SK-N-SH (cell line): Measurements from ENCODE around the gene CDC42SE2. TPM values are rescaled to one million over a fixed set of nuclear protein-coding genes. Genes with fewer than 3 reads are reported as not detected.
"Not testable (repeated sequence)": the region's sequence is repeated elsewhere in the genome, so short reads cannot be mapped to it uniquely, and the experiment has no call there.

Source experiments
- CTCF ChIA-PET: fragments of 300-600, 350-600 bp; formaldehyde crosslinking; extraction: SDS; loops from one replicate; lab custom pipeline; 2021; lab: Yijun Ruan, JAX
- POLR2A ChIA-PET: fragments of 350-600 bp; sonication (Branson Sonifier 250); formaldehyde crosslinking; extraction: SDS; loops from one replicate; lab custom pipeline; 2020; ENCODE audit warnings: antibody characterized with exemption, inconsistent platforms; lab: Yijun Ruan, JAX
- DNase-seq: peaks from one replicate; pipeline ENCODE4 v3.0.0; 2012
- H2AFZ ChIP-seq: fragments of 200-600 bp; sonication (generic); 2 replicates; pipeline ENCODE4 v1.8.1; 2016; ENCODE audit warnings: antibody characterized with exemption, mild to moderate bottlenecking, low read depth
- H3F3A ChIP-seq: fragments of 200-600 bp; sonication (generic); replicated peaks from 2 replicates; pipeline ENCODE3; 2016; ENCODE audit warnings: antibody characterized with exemption, mild to moderate bottlenecking; ENCODE audit not compliant: insufficient read depth
- H3K27ac ChIP-seq, 2 experiments: fragments of 200-500 bp in 1 of 2; fragments of 200-600 bp in 1 of 2; sonication (Bioruptor generic) in 1 of 2; sonication (generic), shearing (Covaris generic) in 1 of 2; 2 replicates each; pipeline versions ENCODE4 v1.5.1 to v1.6.1; 2014 to 2016; ENCODE audit warnings: low read depth in 2 of 2, inconsistent platforms in 1 of 2, low read length in 1 of 2, mild to moderate bottlenecking in 1 of 2, mixed read lengths in 1 of 2
- H3K27me3 ChIP-seq: fragments of 200-600 bp; sonication (generic), shearing (Covaris generic); 2 replicates; pipeline ENCODE4 v1.6.1; 2016; ENCODE audit warnings: mixed run types; ENCODE audit not compliant: insufficient read depth
- H3K36me3 ChIP-seq, 2 experiments: fragments of 200-500 bp in 1 of 2; fragments of 200-600 bp in 1 of 2; sonication (Bioruptor generic) in 1 of 2; sonication (generic) in 1 of 2; replicated peaks in 1 of 2; 2 replicates each; pipeline versions ENCODE3 to v1.5.1; 2014 to 2016; ENCODE audit warnings: low read length in 1 of 2, mild to moderate bottlenecking in 1 of 2; ENCODE audit not compliant: insufficient read depth in 2 of 2, control insufficient read depth in 1 of 2
- H3K4me1 ChIP-seq, 2 experiments: fragments of 200-500 bp in 1 of 2; fragments of 200-600 bp in 1 of 2; sonication (Bioruptor generic) in 1 of 2; sonication (generic), shearing (Covaris generic) in 1 of 2; 2 replicates each; pipeline versions ENCODE4 v1.5.1 to v1.6.1; 2014 to 2016; ENCODE audit warnings: low read depth in 1 of 2, low read length in 1 of 2, mixed run types in 1 of 2; ENCODE audit not compliant: insufficient read depth in 2 of 2, control insufficient read depth in 1 of 2
- H3K4me2 ChIP-seq: fragments of 200-600 bp; sonication (generic), shearing (Covaris generic); 2 replicates; pipeline ENCODE4 v1.6.1; 2017; ENCODE audit warnings: mixed run types
- H3K4me3 ChIP-seq, 2 experiments: fragments of 200-500 bp in 1 of 2; fragments of 200-600 bp in 1 of 2; sonication (Bioruptor generic) in 1 of 2; sonication (generic), shearing (Covaris generic) in 1 of 2; 2 replicates each; pipeline versions ENCODE4 v1.5.1 to v1.8.1; 2014 to 2016; ENCODE audit warnings: low read depth in 2 of 2, inconsistent platforms in 1 of 2, low read length in 1 of 2, mild to moderate bottlenecking in 1 of 2, mixed read lengths in 1 of 2, moderate library complexity in 1 of 2
- H3K79me2 ChIP-seq: fragments of 200-600 bp; sonication (generic); 2 replicates; pipeline ENCODE4 v1.8.1; 2017; ENCODE audit warnings: mild to moderate bottlenecking; ENCODE audit not compliant: insufficient read depth
- H3K9ac ChIP-seq: fragments of 200-600 bp; sonication (generic); 2 replicates; pipeline ENCODE4 v1.6.1; 2017; ENCODE audit warnings: mixed run types
- H3K9me2 ChIP-seq: fragments of 200-600 bp; sonication (generic); 2 replicates; pipeline ENCODE4 v1.6.1; 2017; ENCODE audit warnings: mixed run types
- H3K9me3 ChIP-seq: fragments of 200-600 bp; sonication (generic); 2 replicates; pipeline ENCODE4 v1.6.1; 2017; ENCODE audit warnings: mixed run types, mild to moderate bottlenecking, moderate library complexity
- H4K20me1 ChIP-seq: fragments of 200-600 bp; sonication (generic); 2 replicates; pipeline ENCODE4 v1.6.1; 2017; ENCODE audit warnings: mild to moderate bottlenecking, mixed run types; ENCODE audit not compliant: insufficient read depth
- CHD2 ChIP-seq: fragments of 150-350 bp; IDR thresholded peaks from 2 replicates; pipeline ENCODE4 v1.6.1; 2018; ENCODE audit warnings: low read length; ENCODE audit not compliant: partially characterized antibody
- FOSL2 ChIP-seq: IDR thresholded peaks from 2 replicates; pipeline ENCODE4 v1.4.0; 2012; ENCODE audit warnings: low read depth, mild to moderate bottlenecking, moderate library complexity, borderline replicate concordance
- FOXJ3 ChIP-seq: sonication (generic); formaldehyde crosslinking; IDR thresholded peaks from 2 replicates; pipeline ENCODE4 v1.5.1; 2020; ENCODE audit warnings: mild to moderate bottlenecking, missing genetic modification reagents
- GATA2 ChIP-seq: sonication (generic); formaldehyde crosslinking; IDR thresholded peaks from 2 replicates; pipeline ENCODE4 v1.5.0; 2020; ENCODE audit warnings: mild to moderate bottlenecking, missing genetic modification reagents
- IRF3 ChIP-seq: fragments of 150-350 bp; IDR thresholded peaks from 2 replicates; pipeline ENCODE4 v1.6.1; 2016; ENCODE audit warnings: mild to moderate bottlenecking, low read depth, low read length
- JUND ChIP-seq: IDR thresholded peaks from 2 replicates; pipeline ENCODE4 v1.4.0; 2012
- NFIC ChIP-seq: IDR thresholded peaks from 2 replicates; pipeline ENCODE4 v1.4.0; 2012; ENCODE audit warnings: borderline replicate concordance
- PBX3 ChIP-seq: IDR thresholded peaks from 2 replicates; pipeline ENCODE4; 2012
- REST ChIP-seq: IDR thresholded peaks from 2 replicates; pipeline ENCODE4 v1.6.1; 2012; ENCODE audit warnings: mild to moderate bottlenecking, low read depth, low read length, moderate library complexity
- RFX5 ChIP-seq: IDR thresholded peaks from 2 replicates; pipeline ENCODE4 v1.6.1; 2012; ENCODE audit warnings: mild to moderate bottlenecking, improper control_type of control experiment, low read length
- RXRA ChIP-seq: IDR thresholded peaks from 2 replicates; pipeline ENCODE4 v1.4.0; 2012; ENCODE audit warnings: low read depth, mild to moderate bottlenecking, borderline replicate concordance
- SIN3A ChIP-seq: IDR thresholded peaks from 2 replicates; pipeline ENCODE4 v1.6.1; 2012; ENCODE audit warnings: low read depth, mild to moderate bottlenecking, low read length, moderate library complexity, borderline replicate concordance
- SMC3 ChIP-seq: IDR thresholded peaks from 2 replicates; pipeline ENCODE4 v1.6.1; 2012; ENCODE audit warnings: low read depth, low read length, improper control_type of control experiment
- TAF1 ChIP-seq: IDR thresholded peaks from 2 replicates; pipeline ENCODE4 v1.6.1; 2012; ENCODE audit warnings: low read depth, mild to moderate bottlenecking, low read length, moderate library complexity, borderline replicate concordance
- USF1 ChIP-seq: IDR thresholded peaks from 2 replicates; pipeline ENCODE4 v1.4.0; 2012; ENCODE audit warnings: low read depth, borderline replicate concordance
- WGBS: methylation state at CpG from one replicate; pipeline ENCODE4 v1.1.6; 2017; ENCODE audit warnings: low lambda C conversion rate; 5-methylcytosine and 5-hydroxymethylcytosine counted together
- polyA plus RNA-seq, 3 experiments: library from polyadenylated mRNA; depleted of rRNA; stranded (reverse); fragments of >200 nt; gene quantifications; 2 replicates each; pipeline ENCODE4 v1.2.3, GENCODE V29; 2012

The CDC42SE2 gene
- polyA plus RNA-seq, 1 of the 3 experiments (the other 2 are of a cell fraction) = 8.6 TPM

GRCh38 chr5:131337240-131338050, 73.6 kb downstream of the CDC42SE2 start:
- H3K27ac ChIP-seq, H3K4me2 ChIP-seq, H2AFZ ChIP-seq, DNase-seq, H3K9me3 ChIP-seq, H3K9ac ChIP-seq, H3K9me2 ChIP-seq, CTCF ChIA-PET, H3K4me1 ChIP-seq, H3K27me3 ChIP-seq, H4K20me1 ChIP-seq, POLR2A ChIA-PET, H3F3A ChIP-seq, H3K4me3 ChIP-seq: not testable (repeated sequence)
- WGBS = 99% methylated on average over 22 of the region's 27 CpGs
- peaks cover 0 to 18% of the 10 kb centered on the region in 2 experiments for H3K36me3 ChIP-seq
- peaks cover 82% of the 10 kb centered on the region for H3K79me2 ChIP-seq

GRCh38 chr5:131338051-131338453, 74.2 kb downstream of the CDC42SE2 start:
- POLR2A ChIA-PET = no interaction called here

More at GRCh38 chr5:131338051-131338453, 74.2 kb downstream of the CDC42SE2 start:
- Histone ChIP-seq H3K4me1 (no peaks in the 10 kb centered on the region), H3K4me2 (no peak overlapping the region), H3K36me3 (peaks cover 0 to 18% of the 10 kb centered on the region in 2 experiments), H3K27me3 (no peaks in the 10 kb centered on the region), H3F3A (no peaks in the 10 kb centered on the region), H3K27ac (no peak overlapping the region), H3K9ac (no peak overlapping the region), H3K9me3 (no peaks in the 10 kb centered on the region), H3K79me2 (peaks cover 80% of the 10 kb centered on the region), H3K4me3 (no peak overlapping the region), H2AFZ (no peak overlapping the region), H4K20me1 (no peaks in the 10 kb centered on the region), H3K9me2 (no peaks in the 10 kb centered on the region)
- CTCF ChIA-PET = no interaction called here
- 100% methylated on average over 4 of the region's 4 CpGs for WGBS
- no peak for TF ChIP-seq SMC3
- no peak for TF ChIP-seq FOSL2
- no peak for TF ChIP-seq TAF1
- no peak for TF ChIP-seq GATA2 (CRISPR knock-in tag)
- TF ChIP-seq JUND = no peak
- TF ChIP-seq PBX3 = no peak
- TF ChIP-seq SIN3A = no peak
- no peak for TF ChIP-seq IRF3
- TF ChIP-seq USF1 = no peak
- TF ChIP-seq NFIC = no peak
- no peak for TF ChIP-seq REST
- TF ChIP-seq CHD2 = no peak
- no peak for TF ChIP-seq RXRA
- TF ChIP-seq FOXJ3 (CRISPR knock-in tag) = no peak
- no peak for TF ChIP-seq RFX5
- no peak for DNase-seq
